Measurements from ENCODE around the gene LHPP.

Gene LHPP

DNA sequence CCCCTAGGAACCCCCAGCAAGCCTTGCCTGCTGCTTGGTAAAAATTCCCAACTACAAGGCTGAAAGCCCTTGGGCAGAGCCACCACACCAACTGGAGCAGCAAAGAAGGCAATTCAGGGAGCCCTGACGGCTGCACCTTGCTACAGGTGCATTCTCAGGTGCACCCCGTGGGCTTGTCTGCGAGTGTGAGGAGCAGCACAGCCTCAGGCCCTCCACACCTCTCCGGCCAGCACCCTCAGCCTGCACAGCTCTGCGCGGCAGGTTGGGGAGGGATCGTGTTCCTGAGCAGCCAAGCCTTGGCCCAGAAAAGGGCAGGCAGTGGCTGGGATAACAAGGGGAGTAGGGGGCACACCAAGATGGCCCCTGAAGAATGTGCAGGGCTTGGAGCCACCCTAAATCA lies 178.4 kb downstream of the LHPP start:
- no peak for TF ChIP-seq CTCF (IDR thresholded peaks at IDR 0.05; ENCODE audit: insufficient read depth, low read length, missing control alignments)
- POLR2A ChIA-PET = interaction anchor here (1.1 kb wide), 1 partner anchor 12 kb away, joined by 3 read pairs; no protein-coding TSS in a partner anchor

DNA sequence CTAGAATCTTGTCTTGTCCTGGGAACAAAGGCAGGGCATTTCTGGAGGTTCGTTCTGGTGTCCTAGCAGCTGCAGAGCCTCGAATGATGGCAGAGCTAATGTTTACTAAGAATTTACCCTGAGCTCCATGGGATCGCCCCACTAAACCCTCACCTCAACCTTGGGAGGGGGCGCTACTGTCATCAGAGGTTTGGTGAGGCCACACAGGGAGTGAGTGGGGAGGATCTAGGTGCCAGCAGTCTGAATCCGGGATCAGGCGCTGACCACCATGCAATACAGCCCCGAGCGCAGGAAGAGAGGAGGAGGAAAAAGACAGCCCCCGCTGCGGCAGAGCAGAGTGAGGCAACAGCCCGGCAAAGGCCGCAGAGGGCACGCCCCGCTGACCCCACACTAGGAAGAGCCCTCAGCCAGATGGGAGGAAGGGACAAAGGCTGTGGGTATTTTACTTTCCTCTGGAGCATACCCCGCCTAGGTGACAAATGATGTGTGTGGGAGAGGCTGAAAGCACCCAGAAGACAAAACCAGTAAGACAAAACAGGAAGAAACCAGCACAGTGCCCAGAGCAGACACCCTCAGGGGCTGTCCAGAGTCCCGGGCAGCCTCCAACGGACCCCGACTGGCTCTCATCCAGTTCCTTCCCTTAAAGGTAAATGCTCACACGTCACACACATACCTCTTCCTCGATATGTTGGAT lies 179.1 kb downstream of the LHPP start:
- DNase-seq (ENCODE audit: low read depth, low spot score) = no peak
- no peak for TF ChIP-seq CTCF (IDR thresholded peaks at IDR 0.05; ENCODE audit: insufficient read depth, low read length, missing control alignments)
- POLR2A ChIA-PET = no interaction called here
- no peak overlapping the region for H3K4me3 ChIP-seq (ENCODE audit: low read depth, low read length)
- CTCF ChIA-PET = no interaction called here

More for the DNA sequence above, 178.4 kb downstream of the LHPP start:
- H3K4me3 ChIP-seq (ENCODE audit: low read depth, low read length) = no peak overlapping the region
- DNase-seq (ENCODE audit: low read depth, low spot score) = no peak
- CTCF ChIA-PET = no interaction called here

- H3K4me3 ChIP-seq (ENCODE audit: low read depth, low read length) = no peak overlapping the region
- ChIA-PET CTCF (no interaction called here), POLR2A (no interaction called here)
- TF ChIP-seq CTCF (IDR thresholded peaks at IDR 0.05; ENCODE audit: insufficient read depth, low read length, missing control alignments) = no peak
- DNase-seq (ENCODE audit: low read depth, low spot score) = no peak
Observed at GRCh38 chr10:124641282-124642087, 179.9 kb downstream of the LHPP start.

DNA sequence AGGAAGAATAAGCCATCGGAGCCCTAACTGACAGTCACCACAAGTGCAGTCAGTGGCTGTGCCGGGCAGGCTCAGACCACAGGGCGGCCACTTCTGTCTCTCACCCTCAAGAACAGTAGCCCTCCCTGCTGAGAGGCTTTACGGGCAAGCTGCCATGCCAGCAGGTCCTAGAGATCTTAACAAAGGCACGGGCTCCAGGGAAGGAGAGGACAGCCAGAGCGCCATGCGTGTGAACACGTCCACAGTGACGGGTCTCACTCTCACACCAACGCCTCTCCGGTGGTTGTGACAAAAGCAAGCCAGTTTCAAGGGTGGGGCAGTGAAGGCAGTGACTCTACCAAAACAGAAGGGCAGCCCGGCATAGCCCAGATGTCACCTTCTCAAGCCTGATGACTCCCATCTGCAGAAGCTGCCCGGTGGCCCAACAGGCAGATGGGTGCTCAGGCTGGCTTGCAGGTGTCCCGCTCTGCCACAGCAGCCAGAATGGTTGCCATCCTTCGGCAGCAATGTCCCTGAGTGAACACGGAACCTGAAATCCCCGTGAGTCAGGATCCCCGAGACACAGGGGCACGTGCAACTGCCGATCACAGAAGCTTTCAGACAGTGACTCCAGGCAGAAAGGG lies 180.6 kb downstream of the LHPP start:
- DNase-seq (ENCODE audit: low read depth, low spot score) = no peak
- CTCF ChIA-PET = no interaction called here
- H3K4me3 ChIP-seq (ENCODE audit: low read depth, low read length) = no peak overlapping the region
- POLR2A ChIA-PET = no interaction called here
- TF ChIP-seq CTCF (IDR thresholded peaks at IDR 0.05; ENCODE audit: insufficient read depth, low read length, missing control alignments) = no peak

GRCh38 chr10:124643330-124644009 lies 181.8 kb downstream of the LHPP start:
- no peak for DNase-seq (ENCODE audit: low read depth, low spot score)
- CTCF ChIA-PET = interaction anchor here (1.2 kb wide), 1 partner anchor 98 kb away, joined by 3 read pairs; no protein-coding TSS in a partner anchor
- no peak for TF ChIP-seq CTCF (IDR thresholded peaks at IDR 0.05; ENCODE audit: insufficient read depth, low read length, missing control alignments)
- POLR2A ChIA-PET = no interaction called here
- H3K4me3 ChIP-seq (ENCODE audit: low read depth, low read length) = no peak overlapping the region
